Keratinocyte (primary cell): ENCODE measurements around the gene ZNF423. TPM values are rescaled to one million over a fixed set of nuclear protein-coding genes. Genes with fewer than 3 reads are reported as not detected.

Source experiments
- DNase-seq: peaks from one replicate; pipeline ENCODE4 v3.0.0-alpha.2; 2011; ENCODE audit warnings: low read depth, missing footprints, low spot score
- FAIRE-seq: peaks from 2 replicates; lab custom pipeline; 2011; peaks lifted over from hg19 to GRCh38; lab: Jason Lieb, UNC
- H2AFZ ChIP-seq: 2 replicates; pipeline ENCODE4 v1.6.0; 2012; ENCODE audit warnings: low read length, control low read depth, inconsistent platforms; ENCODE audit not compliant: control insufficient read depth
- H3K27ac ChIP-seq: 2 replicates; pipeline ENCODE4 v1.5.1; 2011; ENCODE audit warnings: low read length; ENCODE audit not compliant: control insufficient read depth, insufficient read depth
- H3K27me3 ChIP-seq: 3 replicates; pipeline ENCODE4 v1.6.0; 2011; ENCODE audit warnings: low read length; ENCODE audit not compliant: control insufficient read depth, insufficient read depth; ENCODE audit errors: extremely low read depth
- H3K36me3 ChIP-seq, 2 experiments: 2 replicates in 1 of 2; 3 replicates in 1 of 2; pipeline ENCODE4 v1.5.1; 2011; ENCODE audit warnings: low read length in 2 of 2, mild to moderate bottlenecking in 1 of 2; ENCODE audit not compliant: control insufficient read depth in 2 of 2, insufficient read depth in 2 of 2; ENCODE audit errors: extremely low read depth in 1 of 2
- H3K4me1 ChIP-seq: 3 replicates; pipeline ENCODE4 v1.5.1; 2011; ENCODE audit warnings: low read length; ENCODE audit not compliant: control insufficient read depth, insufficient read depth; ENCODE audit errors: extremely low read depth
- H3K4me2 ChIP-seq: 3 replicates; pipeline ENCODE4 v1.6.0; 2011; ENCODE audit warnings: low read depth, low read length; ENCODE audit not compliant: control insufficient read depth, insufficient read depth; ENCODE audit errors: extremely low read depth
- H3K4me3 ChIP-seq, 3 experiments: fragments of 200-600 bp in 1 of 3; sonication (generic) in 1 of 3; 2 replicates in 2 of 3; 3 replicates in 1 of 3; pipeline ENCODE4 v1.5.1; 2011 to 2016; ENCODE audit warnings: low read length in 3 of 3, mild to moderate bottlenecking in 3 of 3, control low read depth in 2 of 3, inconsistent platforms in 1 of 3, low read depth in 1 of 3, mixed read lengths in 1 of 3, mixed run types in 1 of 3, moderate library complexity in 1 of 3; ENCODE audit not compliant: control insufficient read depth in 2 of 3, insufficient read depth in 2 of 3; ENCODE audit errors: extremely low read depth in 1 of 3
- H3K79me2 ChIP-seq: 2 replicates; pipeline ENCODE4 v1.6.0; 2012; ENCODE audit warnings: low read length; ENCODE audit not compliant: control insufficient read depth, insufficient read depth
- H3K9ac ChIP-seq: 3 replicates; pipeline ENCODE4 v1.6.0; 2011; ENCODE audit warnings: low read length; ENCODE audit not compliant: control insufficient read depth, insufficient read depth; ENCODE audit errors: extremely low read depth
- H3K9me1 ChIP-seq: 3 replicates; pipeline ENCODE4 v1.6.0; 2011; ENCODE audit warnings: low read length; ENCODE audit not compliant: control insufficient read depth, insufficient read depth; ENCODE audit errors: extremely low read depth
- H3K9me3 ChIP-seq: 2 replicates; pipeline ENCODE4 v1.5.1; 2012; ENCODE audit warnings: low read depth, low read length; ENCODE audit not compliant: control insufficient read depth
- H4K20me1 ChIP-seq: 3 replicates; pipeline ENCODE4 v1.6.0; 2011; ENCODE audit warnings: low read length; ENCODE audit not compliant: control insufficient read depth, insufficient read depth; ENCODE audit errors: extremely low read depth
- CTCF ChIP-seq, 3 experiments: IDR thresholded peaks in 1 of 3; conservative IDR thresholded peaks in 1 of 3; optimal IDR thresholded peaks in 1 of 3; 2 replicates in 2 of 3; 3 replicates in 1 of 3; pipeline versions ENCODE3 to v1.5.1; 2011; ENCODE audit warnings: low read length in 3 of 3, mild to moderate bottlenecking in 3 of 3, moderate library complexity in 2 of 3, control low read depth in 1 of 3, inconsistent platforms in 1 of 3; ENCODE audit not compliant: insufficient read depth in 2 of 3; ENCODE audit errors: extremely low read depth in 1 of 3
- EZH2 ChIP-seq: IDR thresholded peaks from one replicate; pipeline ENCODE4 v1.6.1; 2012; ENCODE audit warnings: inconsistent platforms, mild to moderate bottlenecking, low read length, moderate library complexity
- dilution Hi-C: fragments of 300-500 bp; cut with MboI; formaldehyde crosslinking; loops from one replicate; pipeline ENCODE4 v1.7.0; 2020; ENCODE audit warnings: low sequenced_read_pairs; ENCODE audit not compliant: extremely low pct_ligation_motif_present
- polyA plus RNA-seq, 5 experiments: library from polyadenylated mRNA; depleted of rRNA in 3 of 5; stranded (reverse) in 3 of 5; stranded (forward) in 1 of 5; unstranded in 1 of 5; fragments of >200 nt; gene quantifications; 1 replicate in 1 of 5; 2 replicates in 3 of 5; 3 replicates in 1 of 5; pipeline versions ENCODE4 v1.2.1 to v1.2.3, GENCODE V29; 2011 to 2012; ENCODE audit warnings: missing spikeins in 2 of 5, low read depth in 1 of 5, low replicate concordance in 1 of 5

ZNF423 gene
- polyA plus RNA-seq, 1 donor (not counting 4 experiments of a cell fraction or from before 2014, with no cell fraction given), result 0.05 TPM

GRCh38 chr16:49600976-49601375, 254.9 kb downstream of the ZNF423 start:
- no peak for TF ChIP-seq CTCF (optimal IDR thresholded peaks at IDR 0.05 in 1 of 3, IDR thresholded peaks at IDR 0.05 in 1 of 3, conservative IDR thresholded peaks at IDR 0.05 in 1 of 3; ENCODE audit: extremely low read depth in 1 of 3, insufficient read depth in 2 of 3, low read length in 3 of 3)
- TF ChIP-seq EZH2, result no peak
- Histone ChIP-seq H3K9me3 (no peaks in the 10 kb centered on the region), H3K79me2 (no peaks in the 10 kb centered on the region), H3K9ac (no peak overlapping the region), H2AFZ (no peak overlapping the region), H3K4me3 (no peak overlapping the region), H3K27me3 (peaks cover 4% of the 10 kb centered on the region), H3K4me2 (no peak overlapping the region), H3K9me1 (no peaks in the 10 kb centered on the region), H3K27ac (no peak overlapping the region), H4K20me1 (no peaks in the 10 kb centered on the region), H3K4me1 (no peaks in the 10 kb centered on the region), H3K36me3 (no peaks in the 10 kb centered on the region)
- FAIRE-seq, result no peak
- DNase-seq, result no peak
- dilution Hi-C loops, result no loop called here

GRCh38 chr16:49600536-49600935, 255.4 kb downstream of the ZNF423 start:
- no peak for FAIRE-seq
- no peak for TF ChIP-seq EZH2
- TF ChIP-seq CTCF (optimal IDR thresholded peaks at IDR 0.05 in 1 of 3, IDR thresholded peaks at IDR 0.05 in 1 of 3, conservative IDR thresholded peaks at IDR 0.05 in 1 of 3; ENCODE audit: extremely low read depth in 1 of 3, insufficient read depth in 2 of 3, low read length in 3 of 3), result no peak
- dilution Hi-C loops, result no loop called here
- no peaks in the 10 kb centered on the region for H3K9me3 ChIP-seq
- no peaks in the 10 kb centered on the region for H3K79me2 ChIP-seq
- H3K9ac ChIP-seq, result no peak overlapping the region
- no peak for DNase-seq
- H3K27ac ChIP-seq, result no peak overlapping the region
- no peaks in the 10 kb centered on the region for H4K20me1 ChIP-seq
- H3K36me3 ChIP-seq, result no peaks in the 10 kb centered on the region
- no peak overlapping the region for H3K4me2 ChIP-seq
- no peak overlapping the region for H2AFZ ChIP-seq
- no peak overlapping the region for H3K4me3 ChIP-seq
- no peaks in the 10 kb centered on the region for H3K9me1 ChIP-seq
- peaks cover 4% of the 10 kb centered on the region for H3K27me3 ChIP-seq
- no peaks in the 10 kb centered on the region for H3K4me1 ChIP-seq
